Pancreas (tissue), 10 donors: ENCODE results near the gene ZNF256. TPM values are rescaled to one million over a fixed set of nuclear protein-coding genes. Genes with fewer than 3 reads are reported as not detected.
A peak's percentile ranks its signal among the peaks of the same experiment; 100 is the strongest.

Experiments used
- ATAC-seq, 4 donors: fragments of 200-7000 bp; cut with Tn5 transposase; one replicate each; pipeline versions ENCODE4 v1.8.0 to v1.9.1; 2020; ENCODE audit warnings: mild to moderate bottlenecking in 4 of 4, moderate library complexity in 4 of 4
- DNase-seq, 6 donors: peaks; one replicate each; pipeline ENCODE4 v3.0.0-alpha.2; 2020
- FAIRE-seq: peaks from 2 replicates; lab custom pipeline; 2012; peaks lifted over from hg19 to GRCh38; lab: Jason Lieb, UNC
- H3K27ac ChIP-seq, 4 donors: fragments of 200-600 bp; sonication (generic); 1 replicate in 3 of 4; 2 replicates in 1 of 4; pipeline versions ENCODE4 v1.5.0 to v1.8.0; 2020
- H3K27me3 ChIP-seq, 4 donors: fragments of 200-600 bp; one replicate each; pipeline ENCODE4 v1.8.0; 2021
- H3K36me3 ChIP-seq, 3 donors: fragments of 200-600 bp; sonication (generic) in 1 of 3; one replicate each; pipeline versions ENCODE4 v1.5.0 to v1.8.0; 2020 to 2021
- H3K4me1 ChIP-seq, 3 donors: fragments of 200-600 bp; one replicate each; pipeline ENCODE4 v1.8.0; 2021
- H3K4me3 ChIP-seq, 4 donors: fragments of 200-600 bp; sonication (generic) in 2 of 4; one replicate each; pipeline versions ENCODE4 v1.5.0 to v1.8.0; 2020 to 2021
- H3K9me3 ChIP-seq, 4 donors: fragments of 200-600 bp; one replicate each; pipeline ENCODE4 v1.8.0; 2021
- CTCF ChIP-seq, 4 donors: fragments of 200-600 bp; sonication (generic) in 3 of 4; IDR thresholded peaks; one replicate each; pipeline versions ENCODE4 v1.5.0 to v1.8.0; 2021; ENCODE audit warnings: antibody characterized with exemption in 4 of 4
- WGBS, 2 donors: extraction: QIAGEN DNeasy Blood & Tissue Kit; methylation state at CpG; one replicate each; pipeline ENCODE4 v1.1.7; 2013; 5-methylcytosine and 5-hydroxymethylcytosine counted together
- intact Hi-C, 3 donors: fragments of 100-400 bp; cut with DNase I; formaldehyde crosslinking; loops; one replicate each; pipeline versions ENCODE4 v1.11.1 to v1.14.2; 2022
- polyA plus RNA-seq, 2 donors: library from polyadenylated mRNA; stranded (reverse); fragments of 200-250 nt; gene quantifications; one replicate each; pipeline ENCODE4 v1.2.3, GENCODE V29; 2013
- total RNA-seq, 6 donors: library from RNA; stranded (reverse); fragmentation: NEBNext Ultra II Directional in 4 of 6; extraction: Animal tissue kit (Norgen Biotek cat#: 25700) in 4 of 6; gene quantifications; one replicate each; pipeline versions ENCODE4 v1.2.1 to v1.2.4, GENCODE V29; 2021 to 2023
- donor health status: healthy with polysubstance abuse.
- donor health status: DM: no; HTN: no; CAD: no; lungs with moderate emphysema.
- donor health status: DM: no; HTN: no; CAD: no.
- donor health status: control.
- donor health status: control.
- donor health status: Bipolar disorder and iron deficiency.
- donor health status: DM: yes; HTN: yes; CAD: no.
- donor health status: DM: no; HTN: no; CAD: no.
- donor health status: DM: no; HTN: no; CAD: no.
- donor health status: DM: yes; HTN: yes; CAD: no.

Gene ZNF256
- total RNA-seq (1 to 10 TPM; 1.9 to 2.6 (median 2.1) TPM), polyA plus RNA-seq (1 to 10 TPM in 1 of 2 donors, under 1 TPM in 1; 0.95 to 2.5 TPM)

GRCh38 chr19:57947419-57948134 lies at the start of gene ZNF256:
TSS of gene ZNF256 (minus strand) at chr19:57947706. CDS start at chr19:57947474, 232 bp downstream.
- peak within 1 kb of the TSS; percentile 54 to 95 (median 82) for H3K4me3 ChIP-seq
- ATAC-seq (peak; percentile 99), DNase-seq (peak; percentile 93 to 96 (median 93)), FAIRE-seq (peak; percentile 92)
- 5 to 6% methylated on average over 52 to 54 of the region's 54 CpGs for WGBS, 2 donors
- intact Hi-C loops: no loop called here
- no peaks in the 10 kb centered on the region for H3K9me3 ChIP-seq
- H3K27ac ChIP-seq: peak within 1 kb of the TSS in 3 of 4 donors; percentile 13 to 52 (median 35)
- peaks cover 0 to 3% (median 0%) of the 10 kb centered on the region in 3 donors for H3K36me3 ChIP-seq
- H3K4me1 ChIP-seq: no peaks in the 10 kb centered on the region
- no peaks in the 10 kb centered on the region for H3K27me3 ChIP-seq
- TF ChIP-seq CTCF (IDR thresholded peaks at IDR 0.05): peak; percentile 33 to 51 (median 38)

- Histone ChIP-seq H3K36me3 (peaks cover 4 to 41% (median 10%) of the 10 kb centered on the region in 3 donors), H3K27me3 (no peaks in the 10 kb centered on the region), H3K4me1 (no peaks in the 10 kb centered on the region), H3K27ac (no peak overlapping the region), H3K9me3 (peaks cover 0 to 4% (median 0%) of the 10 kb centered on the region in 4 donors), H3K4me3 (no peak overlapping the region)
- no peak for DNase-seq
- no peak for FAIRE-seq
- intact Hi-C loops: no loop called here
- ATAC-seq: no peak
- 100% methylated on average over 1 of the region's 1 CpG for WGBS, 2 donors
- TF ChIP-seq CTCF (IDR thresholded peaks at IDR 0.05): no peak
Measured at GRCh38 chr19:57992841-57993240, 45.3 kb upstream of the ZNF256 start.

GRCh38 chr19:57978586-57979289 lies 31.2 kb upstream of the ZNF256 start:
- H3K9me3 ChIP-seq: peaks cover 0 to 33% (median 23%) of the 10 kb centered on the region in 4 donors

GRCh38 chr19:57974434-57974833 lies 26.9 kb upstream of the ZNF256 start, which contains the start of gene C19orf18:
TSS of gene C19orf18 (minus strand) at chr19:57974534. CDS start at chr19:57974432, 102 bp downstream.
- ATAC-seq: no peak
- Histone ChIP-seq H3K36me3 (peaks cover 1 to 12% (median 5%) of the 10 kb centered on the region in 3 donors), H3K4me1 (no peaks in the 10 kb centered on the region), H3K4me3 (no peak within 1 kb of the TSS), H3K9me3 (peaks cover 0 to 21% (median 14%) of the 10 kb centered on the region in 4 donors), H3K27ac (no peak within 1 kb of the TSS), H3K27me3 (no peaks in the 10 kb centered on the region)
- intact Hi-C loops: no loop called here
- no peak for FAIRE-seq
- WGBS, 2 donors: 96 to 97% methylated on average over 4 of the region's 4 CpGs
- no peak for TF ChIP-seq CTCF (IDR thresholded peaks at IDR 0.05)
- no peak for DNase-seq

More at GRCh38 chr19:57978586-57979289, 31.2 kb upstream of the ZNF256 start:
- ATAC-seq (no peak), DNase-seq (no peak), FAIRE-seq (no peak)
- 95 to 99% methylated on average over 3 of the region's 3 CpGs for WGBS, 2 donors
- Histone ChIP-seq H3K27me3 (no peaks in the 10 kb centered on the region), H3K27ac (no peak overlapping the region), H3K36me3 (peaks cover 13 to 54% (median 41%) of the 10 kb centered on the region in 3 donors), H3K4me3 (no peak overlapping the region), H3K4me1 (no peaks in the 10 kb centered on the region)
- no peak for TF ChIP-seq CTCF (IDR thresholded peaks at IDR 0.05)
- intact Hi-C loops: no loop called here
